Rectal smooth muscle tissue (tissue), 1 donor: ENCODE measurements around the gene ARHGEF4.
"Not testable (repeated sequence)": the region's sequence is repeated elsewhere in the genome, so short reads cannot be mapped to it uniquely, and the experiment has no call there.

ENCODE experiments used
- H3K27ac ChIP-seq: one replicate; pipeline ENCODE4 v1.7.0; 2013; ENCODE audit warnings: low read depth, low read length, inconsistent platforms
- H3K27me3 ChIP-seq: one replicate; pipeline ENCODE4 v1.7.0; 2013; ENCODE audit warnings: low read length; ENCODE audit not compliant: control insufficient read depth, insufficient read depth
- H3K36me3 ChIP-seq: one replicate; pipeline ENCODE4 v1.7.0; 2013; ENCODE audit warnings: low read length; ENCODE audit not compliant: control insufficient read depth, insufficient read depth
- H3K4me1 ChIP-seq: one replicate; pipeline ENCODE4 v1.7.0; 2013; ENCODE audit warnings: low read length; ENCODE audit not compliant: control insufficient read depth, insufficient read depth
- H3K4me3 ChIP-seq: one replicate; pipeline ENCODE4 v1.7.0; 2013; ENCODE audit warnings: low read length
- H3K9ac ChIP-seq: one replicate; pipeline ENCODE4 v1.7.0; 2013; ENCODE audit warnings: low read length

Gene ARHGEF4

GRCh38 chr2:131052741-131053263 lies 216.1 kb downstream of the ARHGEF4 start:
- Histone ChIP-seq H3K27ac (no peak overlapping the region), H3K36me3 (peaks cover 53% of the 10 kb centered on the region), H3K9ac (no peak overlapping the region), H3K4me1 (peaks cover 7% of the 10 kb centered on the region), H3K27me3 (no peaks in the 10 kb centered on the region), H3K4me3 (no peak overlapping the region)

GRCh38 chr2:131054488-131054887 lies 217.8 kb downstream of the ARHGEF4 start:
- no peak overlapping the region for H3K9ac ChIP-seq
- peaks cover 52% of the 10 kb centered on the region for H3K36me3 ChIP-seq
- H3K27me3 ChIP-seq = no peaks in the 10 kb centered on the region
- no peak overlapping the region for H3K4me3 ChIP-seq
- H3K27ac ChIP-seq = no peak overlapping the region
- H3K4me1 ChIP-seq = peaks cover 7% of the 10 kb centered on the region

- no peak overlapping the region for H3K9ac ChIP-seq
- H3K4me1 ChIP-seq = peaks cover 7% of the 10 kb centered on the region
- no peak overlapping the region for H3K4me3 ChIP-seq
- H3K36me3 ChIP-seq = peaks cover 44% of the 10 kb centered on the region
- no peak overlapping the region for H3K27ac ChIP-seq
- no peaks in the 10 kb centered on the region for H3K27me3 ChIP-seq
These were observed 218.7 kb downstream of the ARHGEF4 start for GRCh38 chr2:131055169-131056065.

- H3K36me3 ChIP-seq = peaks cover 40% of the 10 kb centered on the region
- H3K27ac ChIP-seq = no peak overlapping the region
- H3K4me3 ChIP-seq = no peak overlapping the region
- H3K4me1 ChIP-seq = peaks cover 7% of the 10 kb centered on the region
- H3K9ac ChIP-seq = no peak overlapping the region
- no peaks in the 10 kb centered on the region for H3K27me3 ChIP-seq
These were observed 219.7 kb downstream of the ARHGEF4 start for GRCh38 chr2:131056204-131056931.

GRCh38 chr2:131056932-131057287 lies 220.2 kb downstream of the ARHGEF4 start:
- peaks cover 39% of the 10 kb centered on the region for H3K36me3 ChIP-seq
- peaks cover 7% of the 10 kb centered on the region for H3K4me1 ChIP-seq

GRCh38 chr2:131058214-131058843 lies 221.6 kb downstream of the ARHGEF4 start:
- peaks cover 26% of the 10 kb centered on the region for H3K36me3 ChIP-seq
- no peak overlapping the region for H3K9ac ChIP-seq
- no peak overlapping the region for H3K4me3 ChIP-seq
- H3K4me1 ChIP-seq = peaks cover 7% of the 10 kb centered on the region
- H3K27me3 ChIP-seq = no peaks in the 10 kb centered on the region
- H3K27ac ChIP-seq = no peak overlapping the region

More at GRCh38 chr2:131056932-131057287, 220.2 kb downstream of the ARHGEF4 start:
- Histone ChIP-seq H3K27ac (no peak overlapping the region), H3K4me3 (no peak overlapping the region), H3K27me3 (no peaks in the 10 kb centered on the region), H3K9ac (no peak overlapping the region)

GRCh38 chr2:131058920-131059319 lies 222.2 kb downstream of the ARHGEF4 start:
- Histone ChIP-seq H3K36me3 (peaks cover 25% of the 10 kb centered on the region), H3K27me3 (no peaks in the 10 kb centered on the region), H3K4me1 (peaks cover 7% of the 10 kb centered on the region), H3K9ac (no peak overlapping the region), H3K4me3 (no peak overlapping the region), H3K27ac (no peak overlapping the region)

- H3K4me1 ChIP-seq = no peaks in the 10 kb centered on the region
- H3K4me3 ChIP-seq = no peak overlapping the region
- H3K36me3 ChIP-seq = peaks cover 11% of the 10 kb centered on the region
- no peak overlapping the region for H3K27ac ChIP-seq
- H3K9ac ChIP-seq = no peak overlapping the region
- H3K27me3 ChIP-seq = no peaks in the 10 kb centered on the region
These were observed 227.0 kb downstream of the ARHGEF4 start for GRCh38 chr2:131063501-131064283.

GRCh38 chr2:131064589-131065512 lies 228.1 kb downstream of the ARHGEF4 start:
- Histone ChIP-seq H3K9ac (no peak overlapping the region), H3K27me3 (no peaks in the 10 kb centered on the region), H3K4me3 (no peak overlapping the region), H3K4me1 (no peaks in the 10 kb centered on the region), H3K36me3 (peaks cover 6% of the 10 kb centered on the region), H3K27ac (no peak overlapping the region)

GRCh38 chr2:131067465-131068125 lies 230.9 kb downstream of the ARHGEF4 start:
- H3K36me3 ChIP-seq = peaks cover 12% of the 10 kb centered on the region
- H3K27ac ChIP-seq = no peak overlapping the region
- H3K9ac ChIP-seq = no peak overlapping the region

GRCh38 chr2:131068172-131068571 lies 231.5 kb downstream of the ARHGEF4 start:
- H3K27ac ChIP-seq, H3K4me1 ChIP-seq, H3K4me3 ChIP-seq, H3K9ac ChIP-seq, H3K27me3 ChIP-seq: not testable (repeated sequence)
- peaks cover 12% of the 10 kb centered on the region for H3K36me3 ChIP-seq

More at GRCh38 chr2:131067465-131068125, 230.9 kb downstream of the ARHGEF4 start:
- no peaks in the 10 kb centered on the region for H3K27me3 ChIP-seq
- no peaks in the 10 kb centered on the region for H3K4me1 ChIP-seq
- H3K4me3 ChIP-seq = no peak overlapping the region
